Hippocampal formation (tissue), 2 donors: ENCODE data around the gene PTCH1.
A peak's percentile ranks its signal among the peaks of the same experiment; 100 is the strongest.

ENCODE experiments used
- DNase-seq, 2 donors: peaks; one replicate each; lab custom pipeline; 2025; lab: John Stamatoyannopoulos, UW

The PTCH1 gene

GRCh38 chr9:95463148-95464060 is 53.4 kb downstream of the PTCH1 start:
- DNase-seq, result no peak

- DNase-seq, result peak; percentile 73 to 83
Measured at GRCh38 chr9:95462249-95463147, 54.3 kb downstream of the PTCH1 start.

GRCh38 chr9:95461448-95462248 is 55.1 kb downstream of the PTCH1 start:
- no peak for DNase-seq

- no peak for DNase-seq
Measured at GRCh38 chr9:95460518-95461164, 56.1 kb downstream of the PTCH1 start.

- DNase-seq, result no peak
Measured at GRCh38 chr9:95459851-95460517, 56.8 kb downstream of the PTCH1 start.

GRCh38 chr9:95459178-95459577 is 57.6 kb downstream of the PTCH1 start:
- no peak for DNase-seq

GRCh38 chr9:95458666-95459065 is 58.1 kb downstream of the PTCH1 start:
- DNase-seq, result no peak

- DNase-seq, result no peak
Measured at GRCh38 chr9:95457769-95458168, 59.0 kb downstream of the PTCH1 start.

GRCh38 chr9:95455714-95456113 is 61.1 kb downstream of the PTCH1 start:
- no peak for DNase-seq

GRCh38 chr9:95452176-95452575 is 64.6 kb downstream of the PTCH1 start:
- DNase-seq, result no peak

GRCh38 chr9:95451065-95451426 is 65.7 kb downstream of the PTCH1 start:
- DNase-seq, result no peak

GRCh38 chr9:95450171-95451064 is 66.4 kb downstream of the PTCH1 start:
- DNase-seq, result no peak

GRCh38 chr9:95449016-95449415 is 67.8 kb downstream of the PTCH1 start:
- no peak for DNase-seq

- no peak for DNase-seq
Measured at GRCh38 chr9:95447660-95448420, 68.9 kb downstream of the PTCH1 start.

- no peak for DNase-seq
Measured at GRCh38 chr9:95446984-95447383, 69.8 kb downstream of the PTCH1 start.

- no peak for DNase-seq
Measured at GRCh38 chr9:95446259-95446658, 70.5 kb downstream of the PTCH1 start.

- DNase-seq, result no peak
Measured at GRCh38 chr9:95444160-95444559, 72.6 kb downstream of the PTCH1 start.

- no peak for DNase-seq
Measured at GRCh38 chr9:95443301-95443700, 73.5 kb downstream of the PTCH1 start.

GRCh38 chr9:95441081-95441480 is 75.7 kb downstream of the PTCH1 start:
- DNase-seq, result no peak
